H1 (cell line): ENCODE results near the gene MRPS9. TPM values are rescaled to one million over a fixed set of nuclear protein-coding genes. Genes with fewer than 3 reads are reported as not detected.

Experiments
- CTCF ChIA-PET: fragments of 300-600 bp; sonication (Branson Sonifier 250); formaldehyde crosslinking; loops from one replicate; lab custom pipeline; 2021; ENCODE audit not compliant: partially characterized antibody; lab: Charles Lee
- POLR2A ChIA-PET: fragments of 300-600 bp; sonication (Branson Sonifier 250); formaldehyde crosslinking; loops from one replicate; lab custom pipeline; 2021; ENCODE audit warnings: inconsistent platforms; ENCODE audit not compliant: partially characterized antibody; lab: Charles Lee
- DNase-seq, 2 experiments: peaks; one replicate each; pipeline versions ENCODE4 v3.0.0 to v3.0.0-alpha.2; 2010 to 2022; ENCODE audit warnings: low spot score in 2 of 2, low read depth in 1 of 2, mixed read lengths in 1 of 2
- FAIRE-seq: peaks from 2 replicates; lab custom pipeline; 2011; peaks lifted over from hg19 to GRCh38; lab: Jason Lieb, UNC
- H2AFZ ChIP-seq: 2 replicates; pipeline ENCODE4 v1.8.1; 2012; ENCODE audit warnings: low read length, inconsistent platforms
- H2AK5ac ChIP-seq: 2 replicates; pipeline ENCODE4 v1.6.1; 2013; ENCODE audit warnings: low read depth, low read length
- H2BK120ac ChIP-seq: replicated peaks from 2 replicates; pipeline ENCODE3; 2013; ENCODE audit warnings: low read depth, low read length, inconsistent platforms
- H2BK12ac ChIP-seq: 2 replicates; pipeline ENCODE4 v1.6.1; 2013; ENCODE audit warnings: low read depth, low read length
- H2BK15ac ChIP-seq: 2 replicates; pipeline ENCODE4 v1.6.1; 2013; ENCODE audit warnings: low read length
- H2BK20ac ChIP-seq: 2 replicates; pipeline ENCODE4 v1.6.1; 2013; ENCODE audit warnings: low read length
- H2BK5ac ChIP-seq: 2 replicates; pipeline ENCODE4 v1.6.1; 2013; ENCODE audit warnings: low read depth, low read length
- H3K14ac ChIP-seq: 2 replicates; pipeline ENCODE4 v1.6.1; 2013; ENCODE audit warnings: inconsistent platforms; ENCODE audit not compliant: insufficient read length
- H3K18ac ChIP-seq: 2 replicates; pipeline ENCODE4 v1.6.1; 2013; ENCODE audit warnings: low read length; ENCODE audit errors: extremely low read depth
- H3K23ac ChIP-seq: 2 replicates; pipeline ENCODE4 v1.6.1; 2013; ENCODE audit warnings: inconsistent platforms; ENCODE audit not compliant: insufficient read length
- H3K23me2 ChIP-seq: 2 replicates; pipeline ENCODE4 v1.6.1; 2013; ENCODE audit warnings: low read depth, low read length
- H3K27ac ChIP-seq: 2 replicates; pipeline ENCODE4 v1.6.1; 2011; ENCODE audit warnings: low read depth, low read length, inconsistent platforms
- H3K27me3 ChIP-seq, 4 experiments: replicated peaks in 1 of 4; 1 replicate in 1 of 4; 2 replicates in 3 of 4; pipeline versions ENCODE4 v1.6.1 to v1.8.1; 2011 to 2013; ENCODE audit warnings: low read length in 3 of 4, mild to moderate bottlenecking in 3 of 4, inconsistent platforms in 2 of 4, mixed read lengths in 2 of 4, moderate library complexity in 1 of 4; ENCODE audit not compliant: control insufficient read depth in 3 of 4, insufficient read depth in 3 of 4; ENCODE audit errors: extremely low read depth in 1 of 4
- H3K36me3 ChIP-seq, 4 experiments: 2 replicates each; pipeline versions ENCODE4 v1.6.1 to v1.8.1; 2011 to 2013; ENCODE audit warnings: mild to moderate bottlenecking in 4 of 4, low read length in 3 of 4, moderate library complexity in 2 of 4, control low read depth in 1 of 4, inconsistent platforms in 1 of 4; ENCODE audit not compliant: insufficient read depth in 4 of 4, control insufficient read depth in 2 of 4
- H3K4ac ChIP-seq: replicated peaks from 2 replicates; pipeline ENCODE3; 2013; ENCODE audit warnings: low read length, low read depth, mixed read lengths, inconsistent platforms; ENCODE audit not compliant: insufficient read length
- H3K4me1 ChIP-seq, 4 experiments: replicated peaks in 1 of 4; 1 replicate in 1 of 4; 2 replicates in 3 of 4; pipeline versions ENCODE4 v1.6.1 to v1.8.1; 2011 to 2013; ENCODE audit warnings: low read length in 3 of 4, inconsistent platforms in 2 of 4, mixed read lengths in 1 of 4; ENCODE audit not compliant: insufficient read depth in 4 of 4, control insufficient read depth in 3 of 4
- H3K4me2 ChIP-seq, 2 experiments: 2 replicates each; pipeline versions ENCODE4 v1.6.1 to v1.8.1; 2011 to 2013; ENCODE audit warnings: low read depth in 2 of 2, low read length in 2 of 2, control low read depth in 1 of 2, inconsistent platforms in 1 of 2, mild to moderate bottlenecking in 1 of 2; ENCODE audit not compliant: insufficient read depth in 1 of 2
- H3K4me3 ChIP-seq, 4 experiments: fragments of 200-600, 300-600 bp in 1 of 4; sonication (generic), shearing (Covaris generic), sonication (Bioruptor Twin) in 1 of 4; 2 replicates each; pipeline versions ENCODE4 v1.5.1 to v1.8.1; 2011 to 2016; ENCODE audit warnings: low read length in 4 of 4, low read depth in 3 of 4, control low read depth in 2 of 4, inconsistent platforms in 2 of 4, mild to moderate bottlenecking in 2 of 4, mixed read lengths in 1 of 4, moderate library complexity in 1 of 4; ENCODE audit not compliant: insufficient read depth in 2 of 4; ENCODE audit errors: extremely low read depth in 1 of 4
- H3K56ac ChIP-seq: replicated peaks from 2 replicates; pipeline ENCODE3; 2013; ENCODE audit warnings: low read depth, mild to moderate bottlenecking, mixed read lengths, low read length, inconsistent platforms; ENCODE audit not compliant: insufficient read length
- H3K79me1 ChIP-seq: 2 replicates; pipeline ENCODE4 v1.6.1; 2013; ENCODE audit warnings: low read depth, low read length, control low read depth
- H3K79me2 ChIP-seq, 2 experiments: 2 replicates each; pipeline versions ENCODE4 v1.6.1 to v1.8.1; 2012 to 2013; ENCODE audit warnings: low read length in 2 of 2, mild to moderate bottlenecking in 2 of 2, inconsistent platforms in 1 of 2; ENCODE audit not compliant: insufficient read depth in 2 of 2, control insufficient read depth in 1 of 2
- H3K9ac ChIP-seq, 4 experiments: replicated peaks in 1 of 4; 1 replicate in 1 of 4; 2 replicates in 3 of 4; pipeline versions ENCODE4 v1.6.1 to v1.8.1; 2011 to 2013; ENCODE audit warnings: low read depth in 3 of 4, low read length in 3 of 4, control low read depth in 2 of 4, mild to moderate bottlenecking in 2 of 4, moderate library complexity in 2 of 4, inconsistent platforms in 1 of 4; ENCODE audit errors: extremely low read depth in 1 of 4
- H3K9me3 ChIP-seq, 2 experiments: 2 replicates each; pipeline versions ENCODE4 v1.6.1 to v1.8.1; 2012 to 2013; ENCODE audit warnings: mild to moderate bottlenecking in 2 of 2, moderate library complexity in 2 of 2, control low read depth in 1 of 2, inconsistent platforms in 1 of 2, low read depth in 1 of 2, low read length in 1 of 2, mixed read lengths in 1 of 2; ENCODE audit not compliant: insufficient read depth in 2 of 2
- H4K20me1 ChIP-seq, 2 experiments: replicated peaks in 1 of 2; 2 replicates each; pipeline versions ENCODE3 to v1.8.1; 2011 to 2013; ENCODE audit warnings: inconsistent platforms in 2 of 2, low read length in 2 of 2, mild to moderate bottlenecking in 1 of 2; ENCODE audit not compliant: insufficient read depth in 2 of 2, control insufficient read depth in 1 of 2
- H4K5ac ChIP-seq: 2 replicates; pipeline ENCODE4 v1.6.1; 2013; ENCODE audit warnings: low read length, low read depth, mixed read lengths, inconsistent platforms; ENCODE audit not compliant: insufficient read length
- H4K8ac ChIP-seq: 2 replicates; pipeline ENCODE4 v1.8.0; 2013; ENCODE audit warnings: mild to moderate bottlenecking, moderate library complexity, low read length, inconsistent platforms; ENCODE audit not compliant: insufficient read depth; ENCODE audit errors: extremely low read depth
- H4K91ac ChIP-seq: replicated peaks from 2 replicates; pipeline ENCODE3; 2013; ENCODE audit warnings: low read length, mixed read lengths, inconsistent platforms; ENCODE audit not compliant: insufficient read length
- CEBPB ChIP-seq: IDR thresholded peaks from 2 replicates; pipeline ENCODE4 v1.6.1; 2012; ENCODE audit warnings: low read depth, low read length
- GTF2F1 ChIP-seq: IDR thresholded peaks from 2 replicates; pipeline ENCODE4 v1.6.1; 2012; ENCODE audit warnings: low read depth, low read length, improper control_type of control experiment, borderline replicate concordance
- KDM1A ChIP-seq: fragments of 200-600, 300-600 bp; sonication (generic); IDR thresholded peaks from 2 replicates; pipeline ENCODE4 v1.7.1; 2016; ENCODE audit warnings: mild to moderate bottlenecking, low read length, borderline replicate concordance
- WGBS, 2 experiments: shearing (Covaris generic) in 1 of 2; methylation state at CpG; one replicate each; pipeline versions ENCODE4 v1.1.6 to v1.1.7; 2013 to 2015; ENCODE audit warnings: low lambda C conversion rate in 2 of 2, mixed read lengths in 2 of 2, inconsistent platforms in 1 of 2, low coverage in 1 of 2, missing lambda C conversion rate in 1 of 2; ENCODE audit not compliant: insufficient replicate concordance in 2 of 2, insufficient coverage in 1 of 2, insufficient read length in 1 of 2; ENCODE audit errors: extremely low coverage in 1 of 2, missing lambda C conversion rate in 1 of 2; 5-methylcytosine and 5-hydroxymethylcytosine counted together
- polyA plus RNA-seq, 7 experiments: library from polyadenylated mRNA; depleted of rRNA in 3 of 7; stranded (reverse) in 5 of 7; unstranded in 2 of 7; fragments of >200 nt in 5 of 7; fragments of 200-250 nt in 2 of 7; gene quantifications; 1 replicate in 5 of 7; 2 replicates in 1 of 7; 4 replicates in 1 of 7; pipeline versions ENCODE4 v1.2.1 to v1.2.3, GENCODE V29; 2011 to 2013; ENCODE audit warnings: missing spikeins in 2 of 7, mixed read lengths in 2 of 7
- total RNA-seq: library from RNA; stranded (reverse); fragmentation: NEBNext Ultra II Directional; extraction: Animal tissue kit (Norgen Biotek cat#: 25700); gene quantifications from 2 replicates; pipeline ENCODE4 v1.2.1, GENCODE V29; 2021

MRPS9 gene
- total and polyA plus RNA-seq, 2 of the 8 experiments (the other 6 are each of a cell fraction or from before 2014, with no cell fraction given): 36.2 to 71.0 TPM

- ChIA-PET POLR2A (no interaction called here), CTCF (no interaction called here)
- peaks cover 0 to 2% (median 0%) of the 10 kb centered on the region in 4 experiments; a peak in 1 of 8 replicates for H3K36me3 ChIP-seq
- H3K14ac ChIP-seq: no peak overlapping the region
- H3K9me3 ChIP-seq: no peaks in the 10 kb centered on the region
- H2BK15ac ChIP-seq: no peak overlapping the region
- H3K4me1 ChIP-seq: peaks cover 0 to 5% (median 2%) of the 10 kb centered on the region in 4 experiments; a peak in 1 of 7 replicates
- H3K79me2 ChIP-seq: peaks cover 0 to 46% of the 10 kb centered on the region in 2 experiments; a peak in 3 of 4 replicates
- DNase-seq (no peak), FAIRE-seq (no peak)
- H3K4me3 ChIP-seq: no peak overlapping the region
- no peak overlapping the region for H2AFZ ChIP-seq
- peaks cover 0 to 5% of the 10 kb centered on the region in 2 experiments for H4K20me1 ChIP-seq
- H2BK120ac ChIP-seq: no peak overlapping the region
- no peak overlapping the region for H3K9ac ChIP-seq
- H3K79me1 ChIP-seq: peaks cover 2% of the 10 kb centered on the region; the same call in 1 of the 2 replicates
- no peak overlapping the region for H4K91ac ChIP-seq
- TF ChIP-seq KDM1A (no peak), GTF2F1 (no peak), CEBPB (no peak)
- H2BK20ac ChIP-seq: no peak overlapping the region
- H3K18ac ChIP-seq: no peak overlapping the region
- H3K27me3 ChIP-seq: no peaks in the 10 kb centered on the region
- no peak overlapping the region for H2AK5ac ChIP-seq
- no peak overlapping the region for H4K5ac ChIP-seq
- H2BK12ac ChIP-seq: no peak overlapping the region
- no peak overlapping the region for H3K27ac ChIP-seq
- no peak overlapping the region for H3K56ac ChIP-seq
- H3K4me2 ChIP-seq: no peak overlapping the region
- H3K4ac ChIP-seq: no peak overlapping the region
- no peaks in the 10 kb centered on the region for H3K23me2 ChIP-seq
- 88% methylated on average over 5 of the region's 5 CpGs; no CpG with 5 or more reads in 1 of the 2 experiments for WGBS, 2 experiments
- H3K23ac ChIP-seq: no peak overlapping the region
- H2BK5ac ChIP-seq: no peak overlapping the region
- H4K8ac ChIP-seq: no peak overlapping the region
Observed at GRCh38 chr2:105062158-105062557, 24.3 kb downstream of the MRPS9 start.
